ENCODE measurements around the gene SCN5A. TPM values are rescaled to one million over a fixed set of nuclear protein-coding genes. Genes with fewer than 3 reads are reported as not detected.

SCN5A gene
- total and polyA plus RNA-seq, 2 of the 13 experiments (the other 11 are each of a cell fraction or from before 2014, with no cell fraction given): 0.22 TPM; not detected in 1

DNA sequence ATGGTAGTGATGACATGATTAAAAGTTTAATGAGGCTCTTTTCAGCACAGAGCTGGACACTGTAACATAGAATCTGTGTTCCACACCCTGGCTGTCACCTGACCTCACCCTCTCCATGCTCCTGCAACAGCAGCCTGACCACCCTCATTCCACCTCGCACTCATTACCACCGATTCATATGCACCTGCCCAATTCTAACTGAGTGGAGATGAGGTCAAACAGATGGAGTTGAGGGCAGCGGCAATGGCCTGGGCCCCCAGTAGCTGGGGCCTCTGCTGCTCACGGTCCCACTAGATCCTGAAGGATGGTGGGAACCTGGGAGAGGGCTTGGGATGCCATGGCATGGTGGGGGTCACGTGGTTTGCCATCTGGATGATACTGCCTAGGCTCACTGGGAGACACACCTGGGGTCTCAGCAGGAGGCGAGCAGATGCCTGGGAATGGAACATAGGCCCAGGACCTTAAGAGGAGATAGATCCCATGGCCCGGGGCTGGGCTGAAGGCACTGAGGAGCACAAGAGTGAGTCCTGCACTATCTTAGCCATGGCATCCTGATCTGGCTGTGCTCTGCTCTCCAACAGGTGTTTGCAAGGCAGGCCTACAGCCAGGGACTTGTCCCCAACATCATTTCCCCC, 1.3 kb downstream of the SCN5A start:
- ATAC-seq (no peak), DNase-seq (ENCODE audit: low spot score) (no peak), FAIRE-seq (no peak)
- WGBS (ENCODE audit: low lambda C conversion rate): 66% methylated on average over 6 of the region's 7 CpGs
- intact Hi-C loops (cut with micrococcal nuclease; ENCODE audit: unreplicated experiment) (loop anchor here (5.0 kb wide), 2 partner anchors 179 to 194 kb away; no protein-coding TSS in a partner anchor), in situ Hi-C loops (cut with HindIII; ENCODE audit: extremely low pct_ligation_motif_present, low pct_unique_long_range_greater_than_20kb) (loop anchor here (5.0 to 10.0 kb wide), 2 partner anchors 116 to 197 kb away; no protein-coding TSS in a partner anchor)
- Histone ChIP-seq H3K36me3 (replicated peaks in 1 of 2; ENCODE audit: control insufficient read depth in 1 of 2, insufficient read depth in 2 of 2, low read length in 2 of 2) (no peaks in the 10 kb centered on the region), H4K20me1 (ENCODE audit: insufficient read depth, low read length) (no peaks in the 10 kb centered on the region), H3K9me3 (ENCODE audit: low read length) (no peaks in the 10 kb centered on the region), H3K27ac (ENCODE audit: extremely low read length, insufficient read depth, low read length) (no peak overlapping the region), H3K4me3 (replicated peaks in 1 of 3; ENCODE audit: insufficient read depth in 1 of 3, low read depth in 2 of 3, low read length in 3 of 3) (no peak overlapping the region), H3K9ac (ENCODE audit: insufficient read depth, low read depth, low read length) (no peak overlapping the region), H3K4me1 (ENCODE audit: insufficient read depth, low read length) (peaks cover 13% of the 10 kb centered on the region), H3K4me2 (ENCODE audit: low read depth, low read length) (no peak overlapping the region), H3K27me3 (ENCODE audit: control insufficient read depth in 1 of 2, insufficient read depth in 2 of 2, low read length in 2 of 2) (peaks cover 8 to 60% of the 10 kb centered on the region in 2 experiments), H3K79me2 (ENCODE audit: insufficient read depth, low read length) (no peaks in the 10 kb centered on the region), H2AFZ (ENCODE audit: low read length) (no peak overlapping the region)
- no TSS peak for BruUV-seq (replicated peaks)
- TF ChIP-seq SP5 (CRISPR knock-in tag; IDR thresholded peaks at IDR 0.05; ENCODE audit: borderline replicate concordance, low read depth) (no peak), ZNF256 (CRISPR knock-in tag; conservative IDR thresholded peaks at IDR 0.05) (no peak), TCF12 (IDR thresholded peaks at IDR 0.05) (no peak), TCF12 (CRISPR knock-in tag; IDR thresholded peaks at IDR 0.05) (no peak), RAD51 (IDR thresholded peaks at IDR 0.05; ENCODE audit: borderline replicate concordance) (peak; percentile 15; the same call in 1 of the 2 replicates), ZNF136 (CRISPR knock-in tag; IDR thresholded peaks at IDR 0.05; ENCODE audit: low read depth) (no peak), NKX3-1 (CRISPR knock-in tag; IDR thresholded peaks at IDR 0.05) (no peak)
- TF ChIP-seq, protein P1, sequence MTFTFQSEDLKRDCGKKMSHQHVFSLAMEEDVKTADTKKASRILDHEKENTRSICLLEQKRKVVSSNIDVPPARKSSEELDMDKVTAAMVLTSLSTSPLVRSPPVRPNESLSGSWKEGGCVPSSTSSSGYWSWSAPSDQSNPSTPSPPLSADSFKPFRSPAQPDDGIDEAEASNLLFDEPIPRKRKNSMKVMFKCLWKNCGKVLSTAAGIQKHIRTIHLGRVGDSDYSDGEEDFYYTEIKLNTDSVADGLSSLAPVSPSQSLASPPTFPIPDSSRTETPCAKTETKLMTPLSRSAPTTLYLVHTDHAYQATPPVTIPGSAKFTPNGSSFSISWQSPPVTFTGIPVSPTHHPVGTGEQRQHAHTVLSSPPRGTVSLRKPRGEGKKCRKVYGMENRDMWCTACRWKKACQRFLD (CRISPR knock-in tag; IDR thresholded peaks at IDR 0.05; ENCODE audit: borderline replicate concordance): no peak
- TF ChIP-seq, protein P2, sequence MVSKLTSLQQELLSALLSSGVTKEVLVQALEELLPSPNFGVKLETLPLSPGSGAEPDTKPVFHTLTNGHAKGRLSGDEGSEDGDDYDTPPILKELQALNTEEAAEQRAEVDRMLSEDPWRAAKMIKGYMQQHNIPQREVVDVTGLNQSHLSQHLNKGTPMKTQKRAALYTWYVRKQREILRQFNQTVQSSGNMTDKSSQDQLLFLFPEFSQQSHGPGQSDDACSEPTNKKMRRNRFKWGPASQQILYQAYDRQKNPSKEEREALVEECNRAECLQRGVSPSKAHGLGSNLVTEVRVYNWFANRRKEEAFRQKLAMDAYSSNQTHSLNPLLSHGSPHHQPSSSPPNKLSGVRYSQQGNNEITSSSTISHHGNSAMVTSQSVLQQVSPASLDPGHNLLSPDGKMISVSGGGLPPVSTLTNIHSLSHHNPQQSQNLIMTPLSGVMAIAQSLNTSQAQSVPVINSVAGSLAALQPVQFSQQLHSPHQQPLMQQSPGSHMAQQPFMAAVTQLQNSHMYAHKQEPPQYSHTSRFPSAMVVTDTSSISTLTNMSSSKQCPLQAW (CRISPR knock-in tag; IDR thresholded peaks at IDR 0.05): no peak
- POLR2A ChIA-PET: no interaction called here
- CTCF ChIA-PET (ENCODE audit: low intra/inter-chr PET ratio, low total read pairs): no interaction called here
